SK-N-SH treated with all-trans-retinoic acid at 6 μM for 48 hours (cell line): ENCODE measurements around the gene ARHGEF1.

Experiments
- BACH2 ChIP-seq: fragments of 250-450 bp; sonication (Bioruptor Pico); IDR thresholded peaks from 2 replicates; pipeline ENCODE4 v1.9.0; 2021; ENCODE audit warnings: mild to moderate bottlenecking, borderline replicate concordance
- PATZ1 ChIP-seq: fragments of 250-450 bp; sonication (Bioruptor Pico); IDR thresholded peaks from 2 replicates; pipeline ENCODE4 v1.8.0; 2020; ENCODE audit warnings: mild to moderate bottlenecking, moderate library complexity, borderline replicate concordance

DNA sequence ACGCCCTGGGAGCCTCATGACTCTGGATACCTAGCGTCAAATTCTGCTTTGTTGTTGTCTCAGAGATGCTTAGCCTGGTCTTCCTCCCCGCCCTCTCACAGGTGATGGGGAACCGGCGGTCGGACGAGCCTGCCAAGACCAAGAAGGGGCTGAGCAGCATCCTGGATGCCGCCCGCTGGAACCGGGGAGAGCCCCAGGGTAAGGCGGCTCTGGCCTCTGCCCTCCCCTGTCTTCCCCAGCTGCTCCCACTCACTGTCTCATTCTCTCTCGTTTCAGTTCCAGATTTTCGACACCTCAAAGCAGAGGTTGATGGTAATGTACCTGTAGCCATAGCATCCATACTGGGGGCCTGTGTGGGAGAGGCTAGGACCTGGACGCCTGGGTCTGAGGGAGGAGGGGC is 11.4 kb downstream of the ARHGEF1 start:
- TF ChIP-seq PATZ1 (CRISPR knock-in tag) (no peak), BACH2 (CRISPR knock-in tag) (no peak)
